A549 (cell line): ENCODE data around the gene KCND3. TPM values are rescaled to one million over a fixed set of nuclear protein-coding genes. Genes with fewer than 3 reads are reported as not detected.

ENCODE experiments used
- ATAC-seq, 2 experiments: fragments of 200-7000 bp in 1 of 2; fragments of >200 bp in 1 of 2; cut with Nextera tagmentation in 1 of 2; cut with Tn5 transposase in 1 of 2; 3 replicates each; pipeline versions ENCODE4 v1.8.0 to v1.9.1; 2018 to 2020; ENCODE audit warnings: mild to moderate bottlenecking in 1 of 2, moderate library complexity in 1 of 2
- CTCF ChIA-PET: fragments of 300-600 bp; sonication (Branson Sonifier 250); formaldehyde crosslinking; extraction: SDS; loops from one replicate; lab custom pipeline; 2021; ENCODE audit warnings: antibody characterized with exemption, inconsistent platforms; lab: Yijun Ruan, JAX
- POLR2A ChIA-PET: fragments of 350-600 bp; formaldehyde crosslinking; extraction: SDS; loops from one replicate; lab custom pipeline; 2021; ENCODE audit warnings: antibody characterized with exemption, inconsistent platforms; lab: Yijun Ruan, JAX
- DNase-seq, 2 experiments: peaks; one replicate each; pipeline versions ENCODE4 v3.0.0 to v3.0.0-alpha.2; 2011 to 2016; ENCODE audit warnings: low read depth in 1 of 2, low spot score in 1 of 2
- FAIRE-seq: peaks from 2 replicates; lab custom pipeline; 2011; peaks lifted over from hg19 to GRCh38; lab: Jason Lieb, UNC
- H3K27ac ChIP-seq, 2 experiments: fragments of >200 bp; sonication (Bioruptor Twin); formaldehyde crosslinking; 3 replicates each; pipeline ENCODE4 v1.5.1; 2016 to 2017
- H3K4me1 ChIP-seq: fragments of >200 bp; sonication (Bioruptor Twin); formaldehyde crosslinking; 3 replicates; pipeline ENCODE4 v1.6.1; 2016
- H3K4me2 ChIP-seq: fragments of >200 bp; sonication (Bioruptor Twin); formaldehyde crosslinking; 3 replicates; pipeline ENCODE4 v1.6.1; 2016
- H3K4me3 ChIP-seq: fragments of >200 bp; sonication (Bioruptor Twin); formaldehyde crosslinking; 3 replicates; pipeline ENCODE4 v1.5.1; 2016
- H3K9me3 ChIP-seq: fragments of >200 bp; sonication (Bioruptor Twin); formaldehyde crosslinking; 3 replicates; pipeline ENCODE4 v1.6.1; 2016
- ATOH8 ChIP-seq: fragments of 250-450 bp; sonication (Bioruptor Pico); IDR thresholded peaks from 2 replicates; pipeline ENCODE4 v1.5.0; 2020; ENCODE audit warnings: low read depth, mild to moderate bottlenecking, moderate library complexity
- BHLHE40 ChIP-seq: IDR thresholded peaks from 2 replicates; pipeline ENCODE4 v1.6.1; 2012; ENCODE audit warnings: low read depth, low read length, inconsistent platforms
- CBX8 ChIP-seq: fragments of 200-600 bp; sonication (generic); IDR thresholded peaks from 2 replicates; pipeline ENCODE4 v1.6.1; 2016
- CHD4 ChIP-seq: fragments of 200-600 bp; sonication (generic); IDR thresholded peaks from 2 replicates; pipeline ENCODE4 v1.6.1; 2016; ENCODE audit warnings: antibody characterized with exemption, mild to moderate bottlenecking, borderline replicate concordance
- EP300 ChIP-seq, 2 experiments: fragments of >200 bp; sonication (Bioruptor Twin); formaldehyde crosslinking; IDR thresholded peaks; 2 replicates in 1 of 2; 3 replicates in 1 of 2; pipeline ENCODE4 v1.6.1; 2016 to 2017
- ESRRA ChIP-seq: fragments of 150-350 bp; IDR thresholded peaks from 2 replicates; pipeline ENCODE4 v1.6.1; 2014; ENCODE audit warnings: mild to moderate bottlenecking, low read length, borderline replicate concordance
- FOSB ChIP-seq: fragments of 250-450 bp; sonication (Bioruptor Pico); IDR thresholded peaks from 2 replicates; pipeline ENCODE4 v1.5.0; 2020; ENCODE audit warnings: mild to moderate bottlenecking, moderate library complexity
- GATA3 ChIP-seq: IDR thresholded peaks from 2 replicates; pipeline ENCODE4 v1.6.1; 2012; ENCODE audit warnings: borderline replicate concordance
- HOXB5 ChIP-seq: fragments of 250-450 bp; sonication (Bioruptor Pico); IDR thresholded peaks from 2 replicates; pipeline ENCODE4 v1.5.0; 2020; ENCODE audit warnings: mild to moderate bottlenecking, moderate library complexity
- JUN ChIP-seq, 2 experiments: fragments of >200 bp; sonication (Bioruptor Twin); formaldehyde crosslinking; IDR thresholded peaks; 2 replicates in 1 of 2; 3 replicates in 1 of 2; pipeline ENCODE4 v1.6.1; 2016 to 2017
- MAFK ChIP-seq: fragments of 450-650 bp; IDR thresholded peaks from 2 replicates; pipeline ENCODE4 v1.6.1; 2014; ENCODE audit not compliant: partially characterized antibody
- MAZ ChIP-seq: fragments of 150-350 bp; IDR thresholded peaks from 2 replicates; pipeline ENCODE4 v1.6.1; 2014; ENCODE audit warnings: antibody characterized with exemption, low read depth, low read length, borderline replicate concordance
- MYC ChIP-seq: IDR thresholded peaks from 2 replicates; pipeline ENCODE4 v1.6.1; 2012; ENCODE audit warnings: mild to moderate bottlenecking, inconsistent platforms, low read length, improper control_type of control experiment, borderline replicate concordance
- NFE2L2 ChIP-seq: fragments of 150-350 bp; conservative IDR thresholded peaks from 2 replicates; pipeline ENCODE4 v1.6.1; 2014; ENCODE audit warnings: low read length
- PBX3 ChIP-seq: IDR thresholded peaks from 2 replicates; pipeline ENCODE4 v1.6.1; 2012
- POLR2A ChIP-seq: IDR thresholded peaks from 2 replicates; pipeline ENCODE4 v1.6.1; 2012; ENCODE audit warnings: mild to moderate bottlenecking, low read length
- POLR2AphosphoS2 ChIP-seq: conservative IDR thresholded peaks from 2 replicates; pipeline ENCODE4 v1.6.1; 2012; ENCODE audit warnings: low read length, improper control_type of control experiment, inconsistent platforms
- RAD21 ChIP-seq, 2 experiments: fragments of >200 bp in 1 of 2; sonication (Bioruptor Twin) in 1 of 2; formaldehyde crosslinking in 1 of 2; IDR thresholded peaks in 1 of 2; conservative IDR thresholded peaks in 1 of 2; 2 replicates in 1 of 2; 3 replicates in 1 of 2; pipeline ENCODE4 v1.6.1; 2012 to 2018; ENCODE audit warnings: inconsistent platforms in 1 of 2
- RCOR1 ChIP-seq: fragments of 150-350 bp; IDR thresholded peaks from 2 replicates; pipeline ENCODE4 v1.6.1; 2014; ENCODE audit warnings: antibody characterized with exemption, low read length, low read depth
- SMC3 ChIP-seq: fragments of >200 bp; sonication (Bioruptor Twin); formaldehyde crosslinking; IDR thresholded peaks from 3 replicates; pipeline ENCODE4 v1.6.1; 2018; ENCODE audit warnings: inconsistent platforms
- TP53 ChIP-seq: fragments of 250-450 bp; sonication (Bioruptor Pico); IDR thresholded peaks from 2 replicates; pipeline ENCODE4 v1.5.0; 2021; ENCODE audit warnings: mild to moderate bottlenecking, moderate library complexity
- ZC3H11A ChIP-seq: fragments of 450-650 bp; IDR thresholded peaks from 2 replicates; pipeline ENCODE4 v1.6.1; 2014; ENCODE audit warnings: antibody characterized with exemption, mild to moderate bottlenecking
- ZFP36 ChIP-seq: fragments of 450-650 bp; IDR thresholded peaks from 2 replicates; pipeline ENCODE4 v1.6.1; 2014; ENCODE audit warnings: borderline replicate concordance; ENCODE audit not compliant: partially characterized antibody
- ZNF302 ChIP-seq: fragments of 250-450 bp; sonication (Bioruptor Pico); IDR thresholded peaks from 2 replicates; pipeline ENCODE4 v1.9.0; 2021; ENCODE audit warnings: inconsistent platforms, mild to moderate bottlenecking, moderate library complexity
- ZSCAN20 ChIP-seq: fragments of 250-450 bp; sonication (Bioruptor Pico); IDR thresholded peaks from 2 replicates; pipeline ENCODE4 v1.8.0; 2022; ENCODE audit warnings: mild to moderate bottlenecking, moderate library complexity
- WGBS: methylation state at CpG from one replicate; pipeline ENCODE4 v1.1.6; 2017; ENCODE audit errors: missing lambda C conversion rate; 5-methylcytosine and 5-hydroxymethylcytosine counted together
- polyA plus RNA-seq, 4 experiments: library from polyadenylated mRNA; depleted of rRNA in 3 of 4; stranded (reverse); fragments of >200 nt; fragmentation: RNase III in 1 of 4; extraction: RNeasy Plus Mini Kit Qiagen cat#74134 plus additional on column Dnase treatment in 1 of 4; gene quantifications; 2 replicates in 3 of 4; 3 replicates in 1 of 4; pipeline ENCODE4 v1.2.3, GENCODE V29; 2011 to 2017
- TF ChIP-seq, protein P1 (sequence below): fragments of >200 bp; sonication (Bioruptor Twin); formaldehyde crosslinking; IDR thresholded peaks from 2 replicates; pipeline ENCODE4 v1.6.1; 2016
- TF ChIP-seq, protein P2 (sequence below): fragments of 450-650 bp; IDR thresholded peaks from 2 replicates; pipeline ENCODE4 v1.6.1; 2014; ENCODE audit warnings: antibody characterized with exemption
- TF ChIP-seq, protein P3 (sequence below): fragments of 150-350 bp; IDR thresholded peaks from 2 replicates; pipeline ENCODE4 v1.6.1; 2014; ENCODE audit warnings: low read depth, mild to moderate bottlenecking, low read length

KCND3 gene
- polyA plus RNA-seq, 2 of the 4 experiments (the other 2 are of a cell fraction), result not detected

DNA sequence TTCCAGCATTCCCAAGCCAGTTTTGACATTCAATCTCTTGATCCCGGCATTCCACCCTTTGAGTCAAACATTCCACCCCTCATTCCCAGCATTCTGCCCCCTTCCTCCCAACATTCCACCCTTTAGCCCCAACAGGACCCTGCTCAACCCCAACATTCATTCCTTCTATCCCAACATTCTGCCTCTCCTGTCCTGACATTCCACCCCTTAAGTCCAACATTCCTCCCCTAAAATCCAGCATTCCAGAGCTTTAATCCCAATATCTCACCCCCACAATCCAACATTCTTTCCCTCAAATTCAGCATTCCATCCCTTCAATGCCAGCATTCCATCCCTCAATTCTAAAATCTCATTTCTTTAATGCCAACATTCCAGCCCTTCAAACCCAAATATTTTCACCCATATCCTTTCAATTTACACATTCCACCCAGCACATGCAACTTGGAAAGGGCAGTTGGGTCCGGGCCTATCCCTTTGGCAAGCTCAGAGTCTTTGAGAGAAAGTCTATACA lies 210.9 kb downstream of the KCND3 start:
- WGBS, result 9% methylated on average over 2 of the region's 2 CpGs
- POLR2A ChIA-PET, result no interaction called here
- H3K4me2 ChIP-seq, result no peak overlapping the region

DNA sequence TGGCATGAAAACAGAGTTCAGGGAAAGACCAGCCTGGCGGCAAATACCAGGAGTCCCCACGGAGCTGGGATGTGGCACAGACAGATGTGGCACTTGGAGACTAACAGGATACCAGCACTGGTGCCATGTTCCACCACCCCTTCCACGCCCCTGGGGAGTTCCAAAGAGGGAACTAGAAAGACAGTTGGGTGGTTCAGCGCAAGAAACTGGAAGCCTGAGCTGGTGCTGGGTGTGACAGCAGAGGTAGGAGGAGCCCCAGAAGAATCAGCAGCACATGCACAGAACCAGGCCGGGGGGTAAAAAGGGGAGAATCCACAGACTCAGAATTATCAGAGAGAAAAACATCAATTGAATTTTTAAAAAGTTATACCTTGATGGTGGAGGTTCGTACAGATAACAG lies 211.4 kb downstream of the KCND3 start:
- H3K4me1 ChIP-seq, result no peaks in the 10 kb centered on the region
- no peak overlapping the region for H3K27ac ChIP-seq
- TF ChIP-seq EP300 (IDR thresholded peaks at IDR 0.05) (no peak), ZFP36 (no peak), ZC3H11A (no peak), CBX8 (no peak)
- POLR2A ChIA-PET, result no interaction called here
- 46% methylated on average over 6 of the region's 6 CpGs for WGBS
- no peak overlapping the region for H3K4me2 ChIP-seq
- H3K4me3 ChIP-seq, result no peak overlapping the region
- DNase-seq, result no peak
- FAIRE-seq, result no peak
- H3K9me3 ChIP-seq, result no peaks in the 10 kb centered on the region
- CTCF ChIA-PET, result interaction anchor here (2.3 kb wide), 1 partner anchor 9 kb away, joined by 6 read pairs; no protein-coding TSS in a partner anchor
- no peak for ATAC-seq

More for the DNA sequence above, 210.9 kb downstream of the KCND3 start:
- no peak; a peak in 1 of 6 replicates for ATAC-seq
- FAIRE-seq, result no peak
- Histone ChIP-seq H3K9me3 (no peaks in the 10 kb centered on the region), H3K4me3 (no peak overlapping the region), H3K4me1 (no peaks in the 10 kb centered on the region), H3K27ac (no peak overlapping the region)
- TF ChIP-seq MAZ (no peak), POLR2A (no peak), MYC (no peak), ZNF302 (CRISPR knock-in tag) (no peak), POLR2AphosphoS2 (no peak), SMC3 (no peak), GATA3 (no peak), FOSB (no peak)
- TF ChIP-seq, protein P1, sequence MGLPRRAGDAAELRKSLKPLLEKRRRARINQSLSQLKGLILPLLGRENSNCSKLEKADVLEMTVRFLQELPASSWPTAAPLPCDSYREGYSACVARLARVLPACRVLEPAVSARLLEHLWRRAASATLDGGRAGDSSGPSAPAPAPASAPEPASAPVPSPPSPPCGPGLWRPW, result no peak
- no peak for DNase-seq
- CTCF ChIA-PET, result interaction anchor here (2.3 kb wide), 1 partner anchor 9 kb away, joined by 6 read pairs; no protein-coding TSS in a partner anchor

- no peak for FAIRE-seq
- CTCF ChIA-PET, result interaction anchor here (2.3 kb wide), 1 partner anchor 8 kb away, joined by 6 read pairs; no protein-coding TSS in a partner anchor
These were observed 212.2 kb downstream of the KCND3 start for GRCh38 chr1:111777301-111777700.

GRCh38 chr1:111776861-111777260 lies 212.6 kb downstream of the KCND3 start:
- DNase-seq (no peak), ATAC-seq (no peak), FAIRE-seq (no peak)
- H3K4me3 ChIP-seq, result no peak overlapping the region
- H3K4me1 ChIP-seq, result no peaks in the 10 kb centered on the region
- ChIA-PET CTCF (interaction anchor here (2.3 kb wide), 1 partner anchor 7 kb away, joined by 6 read pairs; no protein-coding TSS in a partner anchor), POLR2A (no interaction called here)
- H3K4me2 ChIP-seq, result no peak overlapping the region
- H3K27ac ChIP-seq, result no peak overlapping the region
- 87% methylated on average over 5 of the region's 8 CpGs for WGBS
- H3K9me3 ChIP-seq, result no peaks in the 10 kb centered on the region
- TF ChIP-seq RAD21 (conservative IDR thresholded peaks at IDR 0.05 in 1 of 2, IDR thresholded peaks at IDR 0.05 in 1 of 2) (no peak), TP53 (CRISPR knock-in tag) (no peak), PBX3 (no peak), GATA3 (no peak), BHLHE40 (no peak), ZC3H11A (no peak), FOSB (no peak), CHD4 (no peak), ZSCAN20 (CRISPR knock-in tag) (no peak), NFE2L2 (no peak), RCOR1 (no peak), ZFP36 (no peak), ATOH8 (CRISPR knock-in tag) (no peak), ZNF302 (CRISPR knock-in tag) (no peak), ESRRA (no peak), MAFK (no peak)
- TF ChIP-seq, protein P2, sequence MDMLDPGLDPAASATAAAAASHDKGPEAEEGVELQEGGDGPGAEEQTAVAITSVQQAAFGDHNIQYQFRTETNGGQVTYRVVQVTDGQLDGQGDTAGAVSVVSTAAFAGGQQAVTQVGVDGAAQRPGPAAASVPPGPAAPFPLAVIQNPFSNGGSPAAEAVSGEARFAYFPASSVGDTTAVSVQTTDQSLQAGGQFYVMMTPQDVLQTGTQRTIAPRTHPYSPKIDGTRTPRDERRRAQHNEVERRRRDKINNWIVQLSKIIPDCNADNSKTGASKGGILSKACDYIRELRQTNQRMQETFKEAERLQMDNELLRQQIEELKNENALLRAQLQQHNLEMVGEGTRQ, result no peak
- TF ChIP-seq, protein P3, sequence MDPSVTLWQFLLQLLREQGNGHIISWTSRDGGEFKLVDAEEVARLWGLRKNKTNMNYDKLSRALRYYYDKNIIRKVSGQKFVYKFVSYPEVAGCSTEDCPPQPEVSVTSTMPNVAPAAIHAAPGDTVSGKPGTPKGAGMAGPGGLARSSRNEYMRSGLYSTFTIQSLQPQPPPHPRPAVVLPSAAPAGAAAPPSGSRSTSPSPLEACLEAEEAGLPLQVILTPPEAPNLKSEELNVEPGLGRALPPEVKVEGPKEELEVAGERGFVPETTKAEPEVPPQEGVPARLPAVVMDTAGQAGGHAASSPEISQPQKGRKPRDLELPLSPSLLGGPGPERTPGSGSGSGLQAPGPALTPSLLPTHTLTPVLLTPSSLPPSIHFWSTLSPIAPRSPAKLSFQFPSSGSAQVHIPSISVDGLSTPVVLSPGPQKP, result no peak

More at GRCh38 chr1:111777301-111777700, 212.2 kb downstream of the KCND3 start:
- Histone ChIP-seq H3K27ac (no peak overlapping the region), H3K4me2 (no peak overlapping the region), H3K4me1 (no peaks in the 10 kb centered on the region)
- ATAC-seq (no peak), DNase-seq (no peak)
- WGBS, result 25% methylated on average over 1 of the region's 1 CpG
- TF ChIP-seq JUN (IDR thresholded peaks at IDR 0.05) (no peak), ZC3H11A (no peak), ZNF302 (CRISPR knock-in tag) (no peak), HOXB5 (CRISPR knock-in tag) (no peak), MAFK (no peak)
- TF ChIP-seq, all 56 proteins: peak for 0
- POLR2A ChIA-PET, result no interaction called here
- no peaks in the 10 kb centered on the region for H3K9me3 ChIP-seq
- H3K4me3 ChIP-seq, result no peak overlapping the region
